ENCODE measurements around the gene POLR2F.
"Not testable (repeated sequence)": the region's sequence is repeated elsewhere in the genome, so short reads cannot be mapped to it uniquely, and the experiment has no call there.

The POLR2F gene

DNA sequence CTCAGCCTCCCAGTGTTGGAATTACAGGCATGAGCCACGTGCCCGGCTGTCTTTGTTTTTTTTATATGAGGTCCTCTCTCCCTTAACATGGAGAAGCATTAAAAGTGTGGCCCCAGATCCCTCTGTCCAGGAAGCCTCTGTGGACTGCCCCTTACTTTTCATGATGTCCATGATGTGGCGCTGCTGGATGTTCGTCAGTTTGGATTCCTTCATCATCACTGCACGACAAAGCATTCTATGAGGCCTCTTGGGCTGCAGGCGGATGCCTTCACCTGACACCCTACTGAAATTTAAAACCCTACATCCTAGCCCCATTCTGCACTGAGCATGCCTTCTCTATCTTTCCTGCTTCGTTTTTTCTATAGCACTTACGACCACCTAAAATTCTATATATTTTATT lies 2.2 kb upstream of the POLR2F start:
- DNase-seq (ENCODE audit: extremely low read depth in 1 of 2, low read depth in 1 of 2) = no peak

DNA sequence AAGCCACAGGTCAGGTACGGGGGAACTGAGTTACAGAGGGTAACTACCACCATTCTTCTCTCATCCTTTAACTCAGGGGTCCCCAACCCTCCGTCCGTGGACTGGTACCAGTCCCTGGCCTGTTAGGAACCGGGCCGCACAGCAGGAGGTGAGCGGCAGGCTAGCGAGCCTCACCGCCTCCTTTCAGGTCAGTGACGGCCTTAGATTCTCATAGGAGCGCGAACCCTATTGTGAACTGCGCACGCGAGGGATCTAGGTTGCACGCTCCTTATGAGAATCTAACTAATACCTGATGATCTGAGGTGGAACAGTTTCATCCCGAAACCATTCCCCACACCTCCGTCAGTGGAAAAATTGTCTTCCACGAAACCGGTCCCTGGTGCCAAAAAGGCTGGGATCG lies 870 bp upstream of the POLR2F start:
- not testable (repeated sequence) for DNase-seq (ENCODE audit: extremely low read depth in 1 of 2, low read depth in 1 of 2)

DNA sequence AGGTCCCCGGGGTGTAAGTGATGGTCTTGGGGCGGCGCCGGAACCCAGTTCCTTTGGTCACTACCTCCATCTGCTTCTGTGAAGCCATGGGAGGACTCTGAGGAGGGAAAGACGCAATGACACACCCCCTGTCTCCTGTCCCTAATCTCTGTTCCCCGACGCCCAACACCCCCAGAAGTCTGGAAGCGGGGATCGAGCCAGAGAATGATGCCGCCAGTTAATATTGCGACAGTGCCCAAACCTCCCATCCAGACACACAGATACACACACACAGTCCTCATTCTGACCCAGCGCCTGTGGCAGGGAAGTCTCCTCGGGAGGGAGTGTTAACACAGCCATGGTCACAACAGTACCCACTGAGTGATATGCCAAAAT lies 450 bp upstream of the POLR2F start:
- DNase-seq (ENCODE audit: extremely low read depth in 1 of 2, low read depth in 1 of 2) = no peak

GRCh38 chr22:37954686-37955085 lies 1.2 kb downstream of the POLR2F start:
- DNase-seq (ENCODE audit: extremely low read depth in 1 of 2, low read depth in 1 of 2) = no peak

GRCh38 chr22:37955825-37956397 lies 2.4 kb downstream of the POLR2F start:
- not testable (repeated sequence) for DNase-seq (ENCODE audit: extremely low read depth in 1 of 2, low read depth in 1 of 2)

DNA sequence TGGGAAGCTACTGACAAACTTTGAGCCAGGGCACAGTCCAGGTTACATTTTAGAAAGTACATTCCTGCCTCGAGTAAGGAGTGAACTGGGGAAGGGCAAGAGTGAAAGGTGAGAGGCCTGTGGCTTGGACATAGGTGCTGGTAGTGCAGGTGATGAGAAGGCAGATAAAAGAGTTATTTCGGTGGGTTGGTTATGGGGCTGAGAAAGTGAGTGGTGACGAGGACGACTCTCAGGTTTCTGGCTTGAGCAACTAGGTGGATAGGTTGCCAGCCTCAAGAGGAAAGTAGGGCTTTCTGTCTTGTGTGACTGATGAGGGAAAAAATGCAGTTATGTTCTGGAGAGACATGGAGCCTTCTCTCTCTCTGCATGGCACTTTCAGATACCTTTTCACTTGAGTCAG lies 3.7 kb downstream of the POLR2F start:
- DNase-seq (ENCODE audit: extremely low read depth in 1 of 2, low read depth in 1 of 2) = no peak

GRCh38 chr22:37959231-37959825 lies 5.8 kb downstream of the POLR2F start:
- DNase-seq (ENCODE audit: extremely low read depth in 1 of 2, low read depth in 1 of 2) = no peak

DNA sequence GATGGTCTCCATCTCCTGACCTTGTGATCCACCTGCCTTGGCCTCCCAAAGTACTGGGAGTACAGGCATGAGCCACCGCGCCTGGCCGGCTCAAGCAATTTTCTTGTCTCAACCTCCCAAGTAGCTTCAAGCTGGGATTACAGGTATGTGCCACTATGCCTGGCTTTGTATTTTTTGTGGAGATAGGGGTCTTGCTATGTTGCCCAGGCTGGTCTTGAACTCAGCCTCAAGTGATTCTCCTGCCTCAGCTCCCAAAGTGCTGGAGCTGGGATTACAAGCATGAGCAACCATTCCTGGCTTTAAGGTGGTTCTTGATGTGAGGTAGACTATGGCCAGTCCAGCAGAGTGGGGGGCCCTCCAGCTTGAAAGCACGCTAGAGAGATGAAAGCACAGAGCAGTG lies 7.6 kb downstream of the POLR2F start:
- DNase-seq (ENCODE audit: extremely low read depth in 1 of 2, low read depth in 1 of 2) = no peak

- DNase-seq (ENCODE audit: extremely low read depth in 1 of 2, low read depth in 1 of 2) = no peak
Measured at GRCh38 chr22:37965940-37966664, 12.6 kb downstream of the POLR2F start.

DNA sequence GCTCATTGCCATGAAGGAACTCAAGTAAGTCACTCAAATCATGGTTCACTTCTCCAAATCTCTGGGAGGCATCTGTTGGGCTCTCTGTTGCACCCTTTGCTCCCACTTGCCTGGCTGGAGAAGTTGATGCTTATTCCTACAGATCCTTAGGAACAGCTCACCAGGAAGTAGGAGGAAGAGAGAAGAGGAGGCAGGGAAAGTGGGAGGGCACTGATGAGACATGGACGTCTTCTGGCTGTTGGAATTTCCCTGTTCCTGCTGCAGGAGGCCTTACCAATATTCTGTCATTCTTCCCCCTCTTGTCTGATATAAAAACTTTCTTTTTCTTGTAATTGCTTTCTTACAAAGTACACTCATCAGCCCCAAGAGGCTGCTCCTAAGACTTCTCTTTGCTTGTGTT lies 13.6 kb downstream of the POLR2F start:
- DNase-seq (ENCODE audit: extremely low read depth in 1 of 2, low read depth in 1 of 2) = no peak

DNA sequence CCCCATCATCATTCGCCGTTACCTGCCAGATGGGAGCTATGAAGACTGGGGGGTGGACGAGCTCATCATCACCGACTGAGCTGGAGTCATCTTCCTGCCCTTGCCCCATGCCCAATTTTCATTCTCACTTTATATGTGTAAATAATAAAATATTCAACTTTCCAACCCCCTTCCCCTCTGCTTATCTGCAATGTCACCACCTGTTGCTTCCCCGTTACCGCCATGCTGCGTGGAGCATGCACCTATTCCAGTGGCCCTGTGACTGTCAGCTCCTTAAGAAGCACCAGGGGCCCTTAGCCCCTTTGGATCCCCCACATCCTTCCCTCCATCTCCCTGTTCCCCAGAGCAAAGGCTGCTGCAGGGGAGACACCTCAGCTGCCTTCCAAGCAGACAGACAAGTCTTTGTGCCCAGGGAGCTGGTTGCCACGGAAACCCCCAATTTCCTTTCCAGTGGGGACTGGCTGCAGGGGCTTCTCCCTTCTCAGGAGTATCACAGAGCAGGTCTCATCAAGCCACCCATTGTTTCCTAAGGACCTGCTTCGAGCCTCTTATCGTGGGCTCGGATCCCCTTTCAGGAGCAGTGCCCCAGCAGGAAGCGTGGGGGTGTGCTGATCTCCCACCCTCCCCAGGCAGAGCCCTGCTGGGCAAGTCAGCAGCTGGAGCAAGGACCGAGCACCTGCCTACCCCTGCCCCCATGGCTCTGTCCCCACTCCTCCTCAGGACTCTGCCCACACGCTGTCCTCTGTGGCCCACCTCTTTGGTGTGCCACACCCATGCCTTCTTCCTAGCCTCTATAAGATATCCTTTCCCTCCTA lies 14.3 kb downstream of the POLR2F start:
- DNase-seq (ENCODE audit: extremely low read depth in 1 of 2, low read depth in 1 of 2) = no peak

- no peak for DNase-seq (ENCODE audit: extremely low read depth in 1 of 2, low read depth in 1 of 2)
Measured at GRCh38 chr22:37968452-37969251, 15.2 kb downstream of the POLR2F start.

DNA sequence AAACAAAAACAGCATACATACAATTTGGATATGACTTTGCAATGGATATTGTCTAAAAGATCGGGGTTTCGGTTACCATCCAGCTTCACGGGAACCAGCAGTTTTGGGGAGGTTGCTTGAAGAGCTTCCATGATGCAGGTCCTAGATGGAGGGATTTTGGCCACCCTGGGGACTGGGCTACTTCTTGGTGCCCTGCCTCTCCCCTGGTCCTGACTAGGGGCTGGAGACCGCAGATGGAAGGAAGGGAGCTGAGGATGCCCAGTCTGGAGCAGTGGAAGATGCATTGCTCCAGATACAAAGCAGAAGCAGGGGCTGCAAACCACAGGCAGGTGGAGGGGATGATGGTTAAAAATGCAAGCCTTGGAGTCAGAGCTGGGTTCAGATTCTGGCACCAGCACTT lies 17.4 kb downstream of the POLR2F start:
- no peak for DNase-seq (ENCODE audit: extremely low read depth in 1 of 2, low read depth in 1 of 2)

- no peak for DNase-seq (ENCODE audit: extremely low read depth in 1 of 2, low read depth in 1 of 2)
Measured at GRCh38 chr22:37971475-37972434, 18.3 kb downstream of the POLR2F start.

- DNase-seq (ENCODE audit: extremely low read depth in 1 of 2, low read depth in 1 of 2) = no peak
Measured at GRCh38 chr22:37972527-37972926, 19.0 kb downstream of the POLR2F start.

- no peak for DNase-seq (ENCODE audit: extremely low read depth in 1 of 2, low read depth in 1 of 2)
Measured at GRCh38 chr22:37973271-37974170, 20.0 kb downstream of the POLR2F start.

- DNase-seq (ENCODE audit: extremely low read depth in 1 of 2, low read depth in 1 of 2) = no peak
Measured at GRCh38 chr22:37975153-37975552, 21.7 kb downstream of the POLR2F start.

- not testable (repeated sequence) for DNase-seq (ENCODE audit: extremely low read depth in 1 of 2, low read depth in 1 of 2)
Measured at GRCh38 chr22:37976022-37976421, 22.5 kb downstream of the POLR2F start.

GRCh38 chr22:37976547-37976946 lies 23.0 kb downstream of the POLR2F start:
- no peak for DNase-seq (ENCODE audit: extremely low read depth in 1 of 2, low read depth in 1 of 2)
